Measurements from ENCODE around the gene DEFB126. TPM values are rescaled to one million over a fixed set of nuclear protein-coding genes. Genes with fewer than 3 reads are reported as not detected.

Gene DEFB126
- total RNA-seq, 1 donor, result not detected

- peak; percentile 8 for TF ChIP-seq CTCF (IDR thresholded peaks at IDR 0.05; ENCODE audit: extremely low read depth, low read depth, low read length)
- Histone ChIP-seq H3K4me1 (ENCODE audit: insufficient read depth, low read length) (no peaks in the 10 kb centered on the region), H4K20me1 (ENCODE audit: insufficient read depth, low read length) (no peaks in the 10 kb centered on the region), H2AFZ (ENCODE audit: low read length) (no peak overlapping the region), H3K27ac (ENCODE audit: low read depth, low read length) (no peak overlapping the region), H3K4me3 (ENCODE audit: insufficient read depth, low read length) (no peak overlapping the region), H3K9me3 (ENCODE audit: low read depth, low read length) (no peaks in the 10 kb centered on the region), H3K79me2 (ENCODE audit: insufficient read depth, low read length) (no peaks in the 10 kb centered on the region), H3K4me2 (ENCODE audit: insufficient read depth, low read length) (no peak overlapping the region), H3K36me3 (ENCODE audit: insufficient read depth, low read length) (no peaks in the 10 kb centered on the region), H3K27me3 (ENCODE audit: insufficient read depth, low read length) (peaks cover 2% of the 10 kb centered on the region)
- DNase-seq (ENCODE audit: insufficient read length, low spot score, missing footprints), result no peak
Observed at GRCh38 chr20:137668-138490, 4.5 kb upstream of the DEFB126 start.

- Histone ChIP-seq H3K27me3 (ENCODE audit: insufficient read depth, low read length) (peaks cover 8% of the 10 kb centered on the region), H3K36me3 (ENCODE audit: insufficient read depth, low read length) (no peaks in the 10 kb centered on the region), H3K79me2 (ENCODE audit: insufficient read depth, low read length) (no peaks in the 10 kb centered on the region), H3K27ac (ENCODE audit: low read depth, low read length) (no peak overlapping the region), H3K4me1 (ENCODE audit: insufficient read depth, low read length) (no peaks in the 10 kb centered on the region), H3K4me2 (ENCODE audit: insufficient read depth, low read length) (no peak overlapping the region), H3K4me3 (ENCODE audit: insufficient read depth, low read length) (no peak overlapping the region), H2AFZ (ENCODE audit: low read length) (no peak overlapping the region), H3K9me3 (ENCODE audit: low read depth, low read length) (no peaks in the 10 kb centered on the region), H4K20me1 (ENCODE audit: insufficient read depth, low read length) (no peaks in the 10 kb centered on the region)
- DNase-seq (ENCODE audit: insufficient read length, low spot score, missing footprints), result no peak
- TF ChIP-seq CTCF (IDR thresholded peaks at IDR 0.05; ENCODE audit: extremely low read depth, low read depth, low read length), result no peak
Observed at GRCh38 chr20:145877-146276, 3.5 kb downstream of the DEFB126 start.

- Histone ChIP-seq H3K79me2 (ENCODE audit: insufficient read depth, low read length) (no peaks in the 10 kb centered on the region), H3K4me3 (ENCODE audit: insufficient read depth, low read length) (no peak overlapping the region), H3K27ac (ENCODE audit: low read depth, low read length) (no peak overlapping the region), H2AFZ (ENCODE audit: low read length) (no peak overlapping the region), H4K20me1 (ENCODE audit: insufficient read depth, low read length) (no peaks in the 10 kb centered on the region), H3K4me1 (ENCODE audit: insufficient read depth, low read length) (no peaks in the 10 kb centered on the region), H3K4me2 (ENCODE audit: insufficient read depth, low read length) (no peak overlapping the region), H3K36me3 (ENCODE audit: insufficient read depth, low read length) (no peaks in the 10 kb centered on the region), H3K9me3 (ENCODE audit: low read depth, low read length) (no peaks in the 10 kb centered on the region), H3K27me3 (ENCODE audit: insufficient read depth, low read length) (no peaks in the 10 kb centered on the region)
- DNase-seq (ENCODE audit: insufficient read length, low spot score, missing footprints), result no peak
- TF ChIP-seq CTCF (IDR thresholded peaks at IDR 0.05; ENCODE audit: extremely low read depth, low read depth, low read length), result no peak
Observed at GRCh38 chr20:152131-152530, 9.7 kb downstream of the DEFB126 start.

- Histone ChIP-seq H3K79me2 (ENCODE audit: insufficient read depth, low read length) (no peaks in the 10 kb centered on the region), H3K36me3 (ENCODE audit: insufficient read depth, low read length) (no peaks in the 10 kb centered on the region), H3K4me3 (ENCODE audit: insufficient read depth, low read length) (no peak within 1 kb of the TSS), H4K20me1 (ENCODE audit: insufficient read depth, low read length) (no peaks in the 10 kb centered on the region), H2AFZ (ENCODE audit: low read length) (no peak within 1 kb of the TSS), H3K4me2 (ENCODE audit: insufficient read depth, low read length) (no peak within 1 kb of the TSS), H3K9me3 (ENCODE audit: low read depth, low read length) (no peaks in the 10 kb centered on the region), H3K27ac (ENCODE audit: low read depth, low read length) (no peak within 1 kb of the TSS), H3K27me3 (ENCODE audit: insufficient read depth, low read length) (peaks cover 3% of the 10 kb centered on the region), H3K4me1 (ENCODE audit: insufficient read depth, low read length) (no peaks in the 10 kb centered on the region)
- TF ChIP-seq CTCF (IDR thresholded peaks at IDR 0.05; ENCODE audit: extremely low read depth, low read depth, low read length), result no peak
- no peak for DNase-seq (ENCODE audit: insufficient read length, low spot score, missing footprints)
Observed at GRCh38 chr20:157154-157553, 14.8 kb downstream of the DEFB126 start, which contains the start of gene DEFB127. Gene DEFB127 (plus strand): TSS chr20:157454. CDS start chr20:157545, 91 bp downstream.
